BJ (cell line): ENCODE measurements around the gene KRT34. TPM values are rescaled to one million over a fixed set of nuclear protein-coding genes. Genes with fewer than 3 reads are reported as not detected.

Experiments used
- CTCF ChIA-PET: fragments of 350-600 bp; formaldehyde crosslinking; extraction: SDS; loops from one replicate; lab custom pipeline; 2021; ENCODE audit warnings: antibody characterized with exemption, inconsistent platforms; lab: Yijun Ruan, JAX
- POLR2A ChIA-PET: fragments of 300-600 bp; sonication (Branson Sonifier 250); formaldehyde crosslinking; extraction: SDS; loops from one replicate; lab custom pipeline; 2021; ENCODE audit warnings: antibody characterized with exemption; lab: Charles Lee
- DNase-seq: peaks from one replicate; pipeline ENCODE4 v3.0.0-alpha.2; 2011; ENCODE audit warnings: low read depth
- H3K27me3 ChIP-seq: 2 replicates; pipeline ENCODE4 v1.6.0; 2011; ENCODE audit warnings: low read length; ENCODE audit not compliant: control insufficient read depth, insufficient read depth
- H3K36me3 ChIP-seq: 2 replicates; pipeline ENCODE4 v1.5.1; 2011; ENCODE audit warnings: low read length; ENCODE audit not compliant: control insufficient read depth, insufficient read depth
- H3K4me3 ChIP-seq: 2 replicates; pipeline ENCODE4 v1.5.1; 2011; ENCODE audit warnings: low read depth, mild to moderate bottlenecking, control low read depth, low read length
- polyA plus RNA-seq: library from polyadenylated mRNA; depleted of rRNA; stranded (reverse); fragments of >200 nt; gene quantifications from 2 replicates; pipeline ENCODE4 v1.2.3, GENCODE V29; 2011
- TF ChIP-seq, protein P1 (sequence below): IDR thresholded peaks from 2 replicates; pipeline ENCODE4 v1.5.1; 2011; ENCODE audit warnings: low read depth, mild to moderate bottlenecking, control low read depth, inconsistent platforms, low read length, moderate library complexity; ENCODE audit not compliant: insufficient read depth

The KRT34 gene
- polyA plus RNA-seq, 1 experiment = 156 TPM

DNA sequence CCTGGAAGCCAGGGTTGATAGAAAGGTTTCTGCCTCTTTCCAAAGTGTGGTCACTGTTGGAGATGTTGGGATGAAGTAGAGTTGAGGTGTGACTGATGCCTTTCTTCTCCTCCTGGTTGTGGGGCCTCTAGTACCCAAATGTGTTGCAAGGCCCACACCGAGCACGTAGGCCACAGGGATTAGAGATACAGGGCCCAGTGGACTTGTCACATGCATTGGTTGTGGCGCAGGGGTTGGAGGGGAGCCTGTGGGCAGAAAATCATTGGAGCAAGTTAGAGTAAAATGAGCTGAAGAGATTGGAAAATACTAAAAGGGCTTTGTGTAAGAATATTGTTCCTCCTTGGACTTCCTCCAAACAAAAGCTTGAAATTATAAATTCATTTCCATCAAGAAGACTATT is 36.1 kb downstream of the KRT34 start:
- no peaks in the 10 kb centered on the region for H3K36me3 ChIP-seq
- no peaks in the 10 kb centered on the region for H3K27me3 ChIP-seq
- TF ChIP-seq, protein P1, sequence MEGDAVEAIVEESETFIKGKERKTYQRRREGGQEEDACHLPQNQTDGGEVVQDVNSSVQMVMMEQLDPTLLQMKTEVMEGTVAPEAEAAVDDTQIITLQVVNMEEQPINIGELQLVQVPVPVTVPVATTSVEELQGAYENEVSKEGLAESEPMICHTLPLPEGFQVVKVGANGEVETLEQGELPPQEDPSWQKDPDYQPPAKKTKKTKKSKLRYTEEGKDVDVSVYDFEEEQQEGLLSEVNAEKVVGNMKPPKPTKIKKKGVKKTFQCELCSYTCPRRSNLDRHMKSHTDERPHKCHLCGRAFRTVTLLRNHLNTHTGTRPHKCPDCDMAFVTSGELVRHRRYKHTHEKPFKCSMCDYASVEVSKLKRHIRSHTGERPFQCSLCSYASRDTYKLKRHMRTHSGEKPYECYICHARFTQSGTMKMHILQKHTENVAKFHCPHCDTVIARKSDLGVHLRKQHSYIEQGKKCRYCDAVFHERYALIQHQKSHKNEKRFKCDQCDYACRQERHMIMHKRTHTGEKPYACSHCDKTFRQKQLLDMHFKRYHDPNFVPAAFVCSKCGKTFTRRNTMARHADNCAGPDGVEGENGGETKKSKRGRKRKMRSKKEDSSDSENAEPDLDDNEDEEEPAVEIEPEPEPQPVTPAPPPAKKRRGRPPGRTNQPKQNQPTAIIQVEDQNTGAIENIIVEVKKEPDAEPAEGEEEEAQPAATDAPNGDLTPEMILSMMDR = no peak
- ChIA-PET POLR2A (no interaction called here), CTCF (interaction anchor here (0.7 kb wide), 2 partner anchors 11 to 24 kb away, joined by 3 read pairs; no protein-coding TSS in a partner anchor)
- DNase-seq = no peak
- no peak overlapping the region for H3K4me3 ChIP-seq

DNA sequence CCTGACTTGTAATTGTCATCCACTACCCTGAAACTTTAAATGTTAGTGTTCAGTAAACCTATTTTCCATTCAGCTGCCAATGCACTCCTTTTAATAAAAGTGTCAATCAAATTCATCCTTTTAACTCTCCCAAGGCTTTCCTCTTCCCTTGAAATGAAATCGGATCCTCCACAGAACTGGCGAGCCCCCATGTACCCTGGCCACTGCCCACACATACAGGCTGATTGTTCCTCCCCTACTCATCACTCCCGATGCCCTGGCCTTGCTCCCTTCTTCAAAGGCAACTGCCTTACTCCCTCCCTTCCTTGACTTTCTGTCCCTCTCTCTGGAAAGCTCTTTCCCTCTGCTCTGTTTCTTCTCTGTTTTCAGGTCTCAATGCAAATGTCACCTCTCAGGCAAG is 39.1 kb downstream of the KRT34 start:
- Histone ChIP-seq H3K36me3 (no peaks in the 10 kb centered on the region), H3K4me3 (no peak overlapping the region), H3K27me3 (no peaks in the 10 kb centered on the region)
- DNase-seq = no peak
- POLR2A ChIA-PET = no interaction called here
- TF ChIP-seq, protein P1 = no peak
- CTCF ChIA-PET = interaction anchor here (0.6 kb wide), 1 partner anchor 146 kb away, joined by 3 read pairs; no protein-coding TSS in a partner anchor

DNA sequence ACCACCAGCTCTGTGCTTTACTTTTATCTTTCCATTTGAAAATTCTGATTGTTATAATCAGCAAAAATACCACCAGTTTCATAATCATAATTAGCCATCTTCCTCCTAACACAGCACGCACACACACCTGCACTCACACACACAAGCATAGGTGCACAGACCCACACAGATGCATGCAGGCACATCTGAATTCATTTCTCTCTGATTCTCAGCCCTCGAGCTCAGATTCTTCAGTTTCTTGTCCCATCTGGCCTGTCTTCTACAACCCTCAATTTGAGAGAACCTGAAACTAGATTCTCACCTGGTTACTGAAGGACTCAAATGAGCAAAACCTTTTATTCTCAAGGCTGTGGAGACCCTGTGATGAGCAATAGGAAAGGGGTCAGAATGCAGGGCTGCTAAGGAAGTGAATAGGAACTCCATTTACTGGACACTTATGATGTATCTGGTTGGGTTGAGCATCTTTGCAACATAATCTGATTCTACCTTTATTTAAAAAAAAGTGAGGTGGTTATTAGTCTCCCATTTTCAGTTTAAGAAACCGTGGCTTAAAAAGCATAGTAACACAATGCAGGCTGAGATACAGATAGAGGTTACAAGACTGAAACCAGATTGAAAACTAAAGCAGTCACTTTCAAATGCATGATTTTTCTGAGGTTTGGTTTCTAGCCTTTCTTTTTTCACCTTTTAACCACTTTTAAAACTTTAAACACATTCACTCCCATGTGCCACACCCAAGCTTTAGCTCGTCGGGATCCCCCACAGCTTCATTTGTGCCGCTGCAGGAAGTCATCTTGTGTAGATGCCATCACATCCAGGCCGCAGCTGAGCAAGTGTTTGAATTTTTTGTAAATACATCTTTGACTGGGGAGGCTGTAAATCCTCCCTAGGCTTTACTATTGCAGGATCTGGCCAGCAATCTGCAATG is 40.9 kb downstream of the KRT34 start:
- ChIA-PET CTCF (interaction anchor here (1.6 to 1.8 kb wide), 2 partner anchors 19 kb away, joined by 4 to 8 read pairs; no protein-coding TSS in a partner anchor), POLR2A (no interaction called here)
- Histone ChIP-seq H3K27me3 (no peaks in the 10 kb centered on the region), H3K36me3 (no peaks in the 10 kb centered on the region), H3K4me3 (no peak overlapping the region)
- TF ChIP-seq, protein P1 = no peak
- no peak for DNase-seq

DNA sequence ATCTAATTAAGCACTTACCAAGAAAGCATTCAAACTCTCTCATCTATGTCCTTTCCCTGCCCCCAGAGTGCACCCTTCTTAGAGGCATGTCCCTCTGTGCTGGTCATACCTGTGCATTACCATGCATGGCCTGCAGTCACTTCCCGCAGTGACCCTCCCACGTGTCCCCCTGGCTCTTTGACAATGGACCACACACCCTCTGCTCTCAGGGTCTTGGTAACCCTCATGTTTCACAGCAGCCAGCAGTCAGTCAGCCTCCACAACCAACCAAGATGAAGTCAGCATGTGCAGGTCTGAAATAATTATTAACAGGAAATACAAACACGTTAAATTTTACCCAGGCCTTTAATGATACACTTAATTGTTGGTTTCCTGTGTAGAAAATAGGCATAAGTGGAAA is 41.6 kb downstream of the KRT34 start:
- TF ChIP-seq, protein P1 = no peak
- Histone ChIP-seq H3K4me3 (no peak overlapping the region), H3K27me3 (no peaks in the 10 kb centered on the region), H3K36me3 (no peaks in the 10 kb centered on the region)
- no peak for DNase-seq
- ChIA-PET CTCF (interaction anchor here (1.1 to 1.8 kb wide), 3 partner anchors 18 to 537 kb away, joined by 3 to 8 read pairs (median 4); no protein-coding TSS in a partner anchor), POLR2A (no interaction called here)

DNA sequence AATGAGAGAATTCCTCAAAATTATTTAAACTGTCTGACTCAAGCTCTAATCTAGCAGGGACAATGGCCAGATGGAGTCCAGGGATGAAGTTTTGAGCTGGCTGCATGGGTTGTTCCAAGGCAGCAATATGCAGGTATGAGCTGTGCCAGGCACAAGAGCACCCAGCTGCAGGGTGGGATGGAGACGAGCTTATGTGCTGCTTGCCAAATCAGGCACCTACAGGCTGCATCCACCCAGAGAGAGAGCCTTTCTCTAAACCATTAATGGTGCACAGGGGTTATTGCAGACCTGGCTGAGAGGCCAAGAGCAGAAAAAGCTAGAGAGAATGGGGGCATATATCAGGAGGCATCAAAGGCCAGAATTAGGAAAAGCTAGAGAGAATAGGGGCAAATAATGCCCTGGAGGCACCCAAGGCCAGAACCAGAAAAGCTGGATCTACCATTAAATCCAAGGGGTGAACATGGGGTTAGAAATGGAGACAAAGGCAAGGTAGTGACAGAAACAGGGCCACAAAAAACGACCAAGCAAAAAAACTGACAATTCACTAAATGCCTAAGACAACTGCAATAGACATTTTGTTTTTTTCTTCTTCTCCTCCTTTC is 42.4 kb downstream of the KRT34 start:
- DNase-seq = no peak
- CTCF ChIA-PET = interaction anchor here (0.7 to 2.1 kb wide), 5 partner anchors 10 to 536 kb away, joined by 3 to 8 read pairs (median 4); no protein-coding TSS in a partner anchor
- Histone ChIP-seq H3K27me3 (no peaks in the 10 kb centered on the region), H3K36me3 (no peaks in the 10 kb centered on the region), H3K4me3 (no peak overlapping the region)
- POLR2A ChIA-PET = no interaction called here
- TF ChIP-seq, protein P1 = no peak
